Activated CD8-positive, alpha-beta memory T cell treated with anti-CD3 and anti-CD28 coated beads, Interleukin-2, amount 50 U/mL, for 24 hours (primary cell): Measurements from ENCODE around the gene AGAP9.
"Not testable (repeated sequence)": the region's sequence is repeated elsewhere in the genome, so short reads cannot be mapped to it uniquely, and the experiment has no call there.

Experiments
- DNase-seq: peaks from one replicate; pipeline ENCODE4 v3.0.0-alpha.2; 2020; ENCODE audit errors: extremely low read depth

AGAP9 gene

GRCh38 chr10:47523475-47523874, at the start of gene AGAP9:
TSS of gene AGAP9 (minus strand) at chr10:47523638. CDS start at chr10:47523526, 112 bp downstream.
- DNase-seq: not testable (repeated sequence)

DNA sequence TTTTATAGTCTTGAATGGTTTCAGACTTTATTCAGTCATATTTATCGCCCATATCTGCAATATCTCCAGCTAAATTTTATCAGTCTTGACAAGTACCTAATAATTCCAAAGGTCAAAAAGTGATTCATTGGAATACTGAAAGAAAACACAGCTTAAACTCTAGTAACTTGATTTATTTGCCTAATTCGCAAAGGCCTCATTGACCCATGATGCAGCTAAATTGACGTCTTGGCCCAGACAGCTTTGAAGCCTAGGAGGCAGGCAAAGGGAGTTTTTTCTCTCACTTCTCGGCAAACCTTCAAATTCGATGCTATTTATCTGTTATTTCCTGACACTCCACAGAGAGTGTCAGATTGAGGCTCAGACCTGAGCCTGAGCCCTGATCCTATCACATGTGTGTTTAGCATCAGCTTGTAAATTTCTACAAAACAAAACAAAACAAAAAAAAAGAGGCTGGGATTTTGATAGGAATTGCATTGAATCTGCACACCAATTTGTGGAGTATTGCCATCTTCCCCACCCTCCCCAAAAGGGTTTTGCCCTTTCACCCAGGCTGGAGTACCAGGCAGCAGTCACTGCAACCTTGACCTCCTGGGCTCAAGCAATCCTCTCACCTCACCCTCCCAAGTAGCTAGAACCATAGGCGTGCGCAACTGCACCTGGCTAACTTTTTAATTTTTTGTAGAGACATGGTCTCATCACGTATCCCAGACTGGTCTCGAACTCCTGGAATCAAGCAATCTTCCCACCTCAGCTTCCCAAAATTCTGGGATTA, 47.9 kb upstream of the AGAP9 start:
- DNase-seq: not testable (repeated sequence)

DNA sequence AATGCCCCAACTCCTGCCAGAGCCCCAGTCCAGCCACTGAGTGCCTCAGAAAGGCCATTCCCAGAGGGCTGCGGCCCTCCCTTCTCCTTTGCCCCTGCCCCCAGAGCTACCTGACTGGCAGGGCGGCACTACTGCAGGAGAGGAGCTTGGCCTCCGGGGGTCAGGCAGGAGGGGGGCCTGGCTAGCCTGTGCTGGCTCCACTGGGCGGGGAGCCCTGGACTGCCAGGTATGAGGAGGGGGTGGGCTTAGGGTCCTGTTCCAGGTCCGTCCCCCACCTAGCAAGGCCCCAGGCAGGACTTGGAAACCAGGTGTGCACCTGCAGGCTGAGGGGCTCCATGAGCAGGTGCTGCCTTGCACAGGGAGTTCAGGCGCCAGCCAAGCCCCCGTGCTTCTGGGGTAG, 43.3 kb upstream of the AGAP9 start:
- DNase-seq: not testable (repeated sequence)

GRCh38 chr10:47566108-47566699, 42.8 kb upstream of the AGAP9 start:
- DNase-seq: not testable (repeated sequence)

- not testable (repeated sequence) for DNase-seq
Observed at GRCh38 chr10:47565517-47565920, 42.1 kb upstream of the AGAP9 start.

- DNase-seq: not testable (repeated sequence)
Observed at GRCh38 chr10:47564953-47565352, 41.5 kb upstream of the AGAP9 start.

DNA sequence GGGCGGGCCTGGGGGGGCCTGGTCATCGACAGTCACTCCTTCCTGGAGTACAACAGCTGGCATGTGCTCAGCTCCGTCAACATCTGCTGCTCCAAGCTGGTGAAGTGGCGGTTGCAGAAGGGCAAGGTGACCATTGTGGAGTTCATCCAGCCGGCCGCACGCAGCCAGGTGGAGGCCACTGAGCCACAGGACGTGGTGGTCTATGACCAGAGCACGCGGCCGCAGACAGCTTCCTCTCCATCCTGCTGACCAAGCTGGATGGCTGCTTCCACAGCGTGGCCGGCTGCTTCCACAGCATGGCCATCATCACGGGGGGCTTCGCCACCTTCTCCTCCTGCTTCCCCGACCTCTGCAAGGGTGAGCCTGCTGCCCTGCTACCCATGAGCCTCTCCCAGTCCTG, 40.9 kb upstream of the AGAP9 start:
- not testable (repeated sequence) for DNase-seq

- not testable (repeated sequence) for DNase-seq
Observed at GRCh38 chr10:47560452-47560851, 37.0 kb upstream of the AGAP9 start.

GRCh38 chr10:47559718-47560308, 36.4 kb upstream of the AGAP9 start:
- not testable (repeated sequence) for DNase-seq

GRCh38 chr10:47558109-47558508, 34.7 kb upstream of the AGAP9 start:
- not testable (repeated sequence) for DNase-seq

- not testable (repeated sequence) for DNase-seq
Observed at GRCh38 chr10:47557616-47558015, 34.2 kb upstream of the AGAP9 start.

DNA sequence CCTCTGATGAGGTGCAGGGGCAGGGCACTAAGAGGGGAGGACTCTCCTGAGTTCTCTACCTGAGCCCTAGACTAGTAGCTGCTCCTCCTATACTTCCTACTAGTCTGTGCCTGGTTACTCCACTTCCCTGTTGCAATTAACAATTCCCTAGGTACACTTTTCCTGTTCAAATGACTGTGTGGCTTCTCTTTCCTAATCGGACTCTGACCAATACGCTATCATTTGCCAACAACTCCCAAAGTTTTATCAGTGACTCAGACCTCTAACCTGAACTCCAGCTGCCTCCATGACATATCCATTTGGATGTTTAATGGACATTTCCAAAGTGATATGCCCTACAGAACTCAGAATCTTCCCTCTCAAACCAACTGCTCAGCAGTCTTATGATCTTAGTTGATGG, 31.9 kb upstream of the AGAP9 start:
- not testable (repeated sequence) for DNase-seq

DNA sequence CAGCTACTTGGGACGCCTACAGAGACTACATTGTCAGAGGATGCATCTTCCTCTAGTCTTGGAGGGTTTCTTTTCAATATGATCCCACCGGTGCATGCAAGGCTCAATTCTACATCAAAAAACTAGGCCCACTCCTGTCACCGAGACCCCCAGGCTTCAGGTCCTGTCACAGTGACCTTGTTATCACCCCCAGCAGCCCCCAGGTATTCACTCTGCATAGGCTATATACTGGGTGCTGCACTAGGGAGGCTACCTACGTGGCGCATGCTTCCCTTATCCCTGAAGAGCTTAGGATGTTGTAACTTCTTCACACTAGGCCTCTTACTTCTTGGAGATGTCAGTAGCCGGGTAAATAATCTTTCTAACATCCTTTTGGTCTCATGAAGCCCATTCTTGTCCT, 31.1 kb upstream of the AGAP9 start:
- DNase-seq: not testable (repeated sequence)

- not testable (repeated sequence) for DNase-seq
Observed at GRCh38 chr10:47553860-47554247, 30.4 kb upstream of the AGAP9 start.

GRCh38 chr10:47553214-47553859, 29.9 kb upstream of the AGAP9 start:
- peak; percentile 65 for DNase-seq

DNA sequence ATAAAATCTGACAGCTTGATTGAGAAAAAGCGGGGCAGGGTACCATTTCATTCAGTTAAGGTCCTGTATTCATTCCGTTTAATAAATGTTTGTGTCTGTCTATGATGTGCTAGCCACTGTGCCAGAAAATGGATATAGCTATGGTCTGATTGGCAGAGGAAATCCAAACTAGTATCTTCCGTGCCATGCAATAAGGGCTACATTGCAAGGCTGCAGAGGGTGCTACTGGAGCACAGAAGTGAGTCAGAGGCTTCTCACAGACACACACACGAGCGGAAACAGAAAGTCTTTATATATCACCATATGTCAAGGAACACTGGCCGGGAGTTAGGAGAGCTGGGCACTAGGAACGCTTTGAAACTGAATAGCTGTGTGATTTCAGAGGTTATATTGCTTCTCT, 29.3 kb upstream of the AGAP9 start:
- not testable (repeated sequence) for DNase-seq

GRCh38 chr10:47547286-47547685, 23.8 kb upstream of the AGAP9 start:
- not testable (repeated sequence) for DNase-seq

- not testable (repeated sequence) for DNase-seq
Observed at GRCh38 chr10:47536430-47536829, 13.0 kb upstream of the AGAP9 start.

DNA sequence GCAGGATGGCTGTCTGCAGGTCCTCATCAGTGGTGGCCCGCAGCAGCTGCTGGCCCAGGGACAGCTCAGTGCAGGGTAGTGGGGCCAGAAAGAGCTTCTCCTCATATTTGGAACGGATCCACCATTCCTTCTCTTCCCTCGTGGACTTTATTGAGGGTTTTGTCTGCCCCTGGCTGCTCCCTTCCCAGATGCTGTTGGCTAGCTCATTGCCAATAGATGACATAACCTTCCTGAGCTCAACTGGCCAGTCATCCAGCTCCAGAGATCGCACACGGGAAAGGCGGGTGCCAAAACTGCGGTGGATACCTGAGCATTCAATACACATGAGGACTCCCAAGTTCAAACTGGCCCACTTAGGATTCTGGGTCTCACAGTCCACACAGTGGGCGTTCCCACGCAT, 21.1 kb downstream of the AGAP9 start:
- DNase-seq: not testable (repeated sequence)

DNA sequence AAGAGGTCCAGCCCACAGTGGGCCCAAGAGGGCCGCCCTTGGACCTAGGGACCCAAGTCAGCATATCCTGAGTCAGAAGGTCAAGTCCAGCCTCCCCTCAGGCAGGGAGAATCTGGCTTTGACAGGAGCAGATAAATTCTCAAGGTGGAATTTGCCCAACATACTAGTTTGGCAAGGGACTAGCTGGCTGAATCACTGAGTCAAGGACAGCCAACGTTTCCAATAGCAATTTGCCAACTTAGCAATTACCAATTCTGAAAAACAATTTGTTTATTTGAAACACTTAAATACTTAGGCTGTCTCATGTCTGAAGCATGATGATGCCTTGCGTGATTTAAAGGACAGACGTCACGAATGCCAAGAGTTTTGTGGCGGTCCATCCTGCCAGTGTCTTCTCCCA, 29.2 kb downstream of the AGAP9 start:
- not testable (repeated sequence) for DNase-seq

GRCh38 chr10:47491600-47491999, 31.8 kb downstream of the AGAP9 start, which contains the start of gene FAM25G:
TSS of gene FAM25G (minus strand) at chr10:47491700. CDS start at chr10:47491674, 26 bp downstream.
- DNase-seq: not testable (repeated sequence)

DNA sequence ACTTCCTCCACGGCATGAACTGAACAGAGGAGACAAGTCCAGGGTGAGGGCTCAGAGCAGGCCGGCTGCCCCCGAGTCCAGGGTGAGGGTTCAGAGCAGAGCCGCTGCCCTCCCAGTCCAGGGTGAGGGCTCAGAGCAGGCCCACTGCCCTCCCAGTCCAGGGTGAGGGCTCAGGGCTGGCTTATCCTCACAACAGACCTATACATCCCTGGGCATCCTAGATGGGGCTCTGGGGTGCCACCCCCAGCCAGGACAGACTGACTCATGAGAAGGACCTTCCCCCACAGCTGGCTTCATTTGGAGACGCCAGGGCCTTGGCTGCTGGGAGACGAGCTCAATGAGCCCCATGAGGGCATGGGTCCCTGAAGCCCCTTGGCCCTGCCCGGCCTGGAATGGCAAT, 33.8 kb downstream of the AGAP9 start:
- not testable (repeated sequence) for DNase-seq
